Midbrain (tissue), 1 donor: Measurements from ENCODE around the gene MAD1L1.

Source experiments
- DNase-seq: peaks from one replicate; lab custom pipeline; 2025; lab: John Stamatoyannopoulos, UW

MAD1L1 gene

GRCh38 chr7:1852517-1853430 lies 380.0 kb downstream of the MAD1L1 start:
- DNase-seq = no peak

GRCh38 chr7:1851721-1852516 lies 380.8 kb downstream of the MAD1L1 start:
- DNase-seq = no peak

GRCh38 chr7:1850976-1851571 lies 381.7 kb downstream of the MAD1L1 start:
- DNase-seq = no peak

GRCh38 chr7:1850111-1850975 lies 382.4 kb downstream of the MAD1L1 start:
- no peak for DNase-seq

- DNase-seq = no peak
Measured at GRCh38 chr7:1849351-1850041, 383.2 kb downstream of the MAD1L1 start.

- DNase-seq = no peak
Measured at GRCh38 chr7:1848911-1849311, 383.8 kb downstream of the MAD1L1 start.

GRCh38 chr7:1848013-1848640 lies 384.6 kb downstream of the MAD1L1 start:
- no peak for DNase-seq

GRCh38 chr7:1847260-1848001 lies 385.3 kb downstream of the MAD1L1 start:
- no peak for DNase-seq

- DNase-seq = no peak
Measured at GRCh38 chr7:1846331-1847065, 386.2 kb downstream of the MAD1L1 start.

- no peak for DNase-seq
Measured at GRCh38 chr7:1845536-1846311, 387.0 kb downstream of the MAD1L1 start.

GRCh38 chr7:1844951-1845390 lies 387.8 kb downstream of the MAD1L1 start:
- no peak for DNase-seq

- DNase-seq = no peak
Measured at GRCh38 chr7:1844336-1844950, 388.3 kb downstream of the MAD1L1 start.

- DNase-seq = no peak
Measured at GRCh38 chr7:1843921-1844335, 388.8 kb downstream of the MAD1L1 start.

GRCh38 chr7:1843271-1843861 lies 389.4 kb downstream of the MAD1L1 start:
- DNase-seq = no peak

- no peak for DNase-seq
Measured at GRCh38 chr7:1842321-1843221, 390.2 kb downstream of the MAD1L1 start.
